Activated CD4-positive, alpha-beta T cell treated with anti-CD3 and anti-CD28 coated beads for 4 hours (primary cell): ENCODE measurements around the gene SIGLEC14.
"Not testable (repeated sequence)": the region's sequence is repeated elsewhere in the genome, so short reads cannot be mapped to it uniquely, and the experiment has no call there.

ENCODE experiments used
- DNase-seq, 2 donors: peaks; one replicate each; pipeline ENCODE4 v3.0.0-alpha.2; 2020

Gene SIGLEC14, protein sequence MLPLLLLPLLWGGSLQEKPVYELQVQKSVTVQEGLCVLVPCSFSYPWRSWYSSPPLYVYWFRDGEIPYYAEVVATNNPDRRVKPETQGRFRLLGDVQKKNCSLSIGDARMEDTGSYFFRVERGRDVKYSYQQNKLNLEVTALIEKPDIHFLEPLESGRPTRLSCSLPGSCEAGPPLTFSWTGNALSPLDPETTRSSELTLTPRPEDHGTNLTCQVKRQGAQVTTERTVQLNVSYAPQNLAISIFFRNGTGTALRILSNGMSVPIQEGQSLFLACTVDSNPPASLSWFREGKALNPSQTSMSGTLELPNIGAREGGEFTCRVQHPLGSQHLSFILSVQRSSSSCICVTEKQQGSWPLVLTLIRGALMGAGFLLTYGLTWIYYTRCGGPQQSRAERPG

DNA sequence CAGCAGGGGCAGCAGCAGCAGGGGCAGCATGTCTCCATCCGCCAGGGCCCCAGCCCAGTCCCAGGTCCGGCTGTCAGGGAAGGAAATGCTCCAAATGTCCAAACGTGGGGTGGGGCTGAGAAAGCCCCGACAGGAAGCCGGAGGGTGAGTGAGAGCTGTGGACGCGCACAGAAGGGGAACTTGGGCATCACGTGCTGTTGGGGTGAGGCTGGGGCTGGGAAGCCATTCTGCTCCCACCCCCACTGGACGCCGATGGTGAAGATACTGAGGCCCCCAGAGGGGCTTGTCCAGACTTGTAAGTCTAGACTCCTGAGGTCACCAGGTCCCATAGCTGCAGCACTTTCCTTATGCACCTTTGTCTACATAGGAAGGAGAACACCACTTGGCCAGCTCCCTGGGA, at the start of gene SIGLEC14:
Gene SIGLEC14, minus strand, starts transcription at position 96 of the 400 bp plus-strand sequence. Its CDS starts 66 bp downstream, at position 30.
- not testable (repeated sequence) for DNase-seq

- DNase-seq: no peak
Measured at GRCh38 chr19:51695702-51696315, 49.2 kb upstream of the SIGLEC14 start.

DNA sequence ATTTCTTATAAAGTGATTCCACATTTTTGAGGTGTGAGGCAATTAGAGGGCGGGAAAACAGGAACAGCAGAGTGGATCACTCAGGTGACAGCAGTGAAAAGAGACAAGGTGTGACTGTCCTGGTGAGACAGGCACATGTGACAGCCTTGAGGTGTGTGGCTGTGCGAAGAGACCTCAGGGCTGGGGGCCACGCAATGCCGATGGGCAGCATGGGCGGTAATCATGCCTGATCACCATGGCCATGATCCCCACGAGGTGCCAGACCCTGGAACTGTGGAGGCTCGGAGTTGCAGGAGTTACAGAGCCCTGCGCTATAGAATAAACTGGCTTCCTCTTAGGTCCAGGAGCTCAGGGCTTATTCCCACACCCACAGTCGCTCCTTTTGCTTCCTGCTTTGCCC, 48.5 kb upstream of the SIGLEC14 start:
- DNase-seq: no peak

DNA sequence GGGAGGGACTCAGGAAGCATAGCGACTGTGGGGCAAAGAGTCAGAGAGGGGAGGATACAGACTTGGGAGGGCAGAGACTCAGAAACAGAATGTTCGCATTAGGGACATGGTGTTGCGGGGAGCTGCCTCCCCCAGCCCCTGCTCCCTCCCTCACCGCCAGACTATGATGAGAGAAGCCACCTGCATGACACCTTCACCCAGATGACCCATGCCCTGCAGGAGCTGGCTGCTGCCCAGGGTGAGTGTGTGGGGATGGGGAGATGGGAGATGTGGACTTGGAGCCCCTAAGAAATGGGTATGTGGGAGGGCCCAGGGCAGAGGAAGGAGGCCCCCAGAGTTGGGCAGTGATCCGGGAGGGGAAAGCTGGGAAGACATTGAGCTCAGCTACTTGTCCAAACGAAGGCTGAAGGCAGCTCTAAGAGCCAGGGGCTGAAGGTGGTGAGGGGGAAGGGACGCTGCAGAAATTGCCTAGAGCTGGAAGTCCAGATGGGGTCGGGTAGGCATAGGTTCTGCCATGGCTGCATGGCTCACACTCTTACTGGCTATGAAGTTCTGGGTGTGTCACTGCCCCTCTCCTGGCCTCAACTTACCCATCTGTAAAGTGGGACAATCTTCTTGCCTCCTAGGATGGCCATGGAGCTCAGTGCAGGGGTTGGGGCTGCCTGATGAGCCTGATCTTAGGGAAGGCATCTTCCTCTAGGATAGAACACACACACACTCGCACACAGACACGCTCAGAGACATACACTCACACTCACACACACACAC, 47.9 kb upstream of the SIGLEC14 start:
- DNase-seq: no peak

DNA sequence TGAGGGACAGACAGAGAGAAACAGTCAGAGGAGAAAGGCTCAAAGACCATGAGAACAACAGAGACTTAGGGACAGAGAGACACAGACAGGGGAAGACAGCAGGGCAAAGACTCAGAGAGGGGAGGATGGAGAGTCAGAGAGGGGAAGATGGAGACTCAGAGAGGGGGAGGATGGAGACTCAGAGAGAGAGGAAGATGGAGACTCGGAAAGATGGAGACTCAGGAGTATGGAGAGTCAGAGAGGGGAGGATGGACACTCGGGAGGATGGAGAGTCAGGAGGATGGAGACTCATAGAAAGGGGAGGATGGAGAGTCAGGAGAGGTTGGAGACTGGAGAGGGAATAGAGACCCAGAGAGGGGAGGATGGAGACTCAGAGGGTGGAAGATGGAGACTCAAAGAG, 47.2 kb upstream of the SIGLEC14 start:
- DNase-seq: no peak

- DNase-seq: no peak
Measured at GRCh38 chr19:51693260-51693659, 46.6 kb upstream of the SIGLEC14 start, which contains the start of gene SPACA6. Gene SPACA6, plus strand, starts transcription at chr19:51693330. Its CDS starts 197 bp downstream, at chr19:51693527.

- no peak for DNase-seq
Measured at GRCh38 chr19:51692468-51692867, 45.8 kb upstream of the SIGLEC14 start.

GRCh38 chr19:51691584-51692428, 45.2 kb upstream of the SIGLEC14 start:
- DNase-seq: no peak

DNA sequence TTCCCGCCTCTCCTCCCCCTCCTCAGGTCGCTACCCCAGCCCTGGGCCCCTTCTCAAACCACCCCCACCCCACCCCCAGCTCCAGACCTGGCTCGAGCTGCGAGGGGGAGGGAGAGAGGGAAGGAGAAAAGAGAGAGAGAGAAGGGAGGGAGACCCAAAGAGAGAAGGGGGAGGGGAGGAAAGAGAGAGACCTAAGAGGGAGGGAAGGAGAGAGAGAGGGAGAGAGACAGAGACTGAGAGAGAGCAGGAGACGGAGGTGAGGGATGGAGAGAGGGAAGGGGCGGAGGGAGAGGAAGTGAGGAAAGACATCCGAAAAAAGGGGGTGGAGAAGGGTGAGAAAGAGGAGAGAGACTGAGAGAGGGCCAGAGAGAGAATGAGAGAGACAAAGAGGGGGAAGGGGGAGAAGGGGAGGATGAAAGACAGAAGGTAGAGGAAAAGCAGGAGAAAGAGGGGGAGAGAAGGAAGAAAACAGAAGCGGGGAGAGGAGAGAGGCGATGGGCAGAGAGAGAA, 44.5 kb upstream of the SIGLEC14 start:
- DNase-seq: no peak

- DNase-seq: peak; percentile 66 to 68
Measured at GRCh38 chr19:51690454-51691073, 43.9 kb upstream of the SIGLEC14 start.

- DNase-seq: no peak
Measured at GRCh38 chr19:51689751-51690453, 43.3 kb upstream of the SIGLEC14 start.

DNA sequence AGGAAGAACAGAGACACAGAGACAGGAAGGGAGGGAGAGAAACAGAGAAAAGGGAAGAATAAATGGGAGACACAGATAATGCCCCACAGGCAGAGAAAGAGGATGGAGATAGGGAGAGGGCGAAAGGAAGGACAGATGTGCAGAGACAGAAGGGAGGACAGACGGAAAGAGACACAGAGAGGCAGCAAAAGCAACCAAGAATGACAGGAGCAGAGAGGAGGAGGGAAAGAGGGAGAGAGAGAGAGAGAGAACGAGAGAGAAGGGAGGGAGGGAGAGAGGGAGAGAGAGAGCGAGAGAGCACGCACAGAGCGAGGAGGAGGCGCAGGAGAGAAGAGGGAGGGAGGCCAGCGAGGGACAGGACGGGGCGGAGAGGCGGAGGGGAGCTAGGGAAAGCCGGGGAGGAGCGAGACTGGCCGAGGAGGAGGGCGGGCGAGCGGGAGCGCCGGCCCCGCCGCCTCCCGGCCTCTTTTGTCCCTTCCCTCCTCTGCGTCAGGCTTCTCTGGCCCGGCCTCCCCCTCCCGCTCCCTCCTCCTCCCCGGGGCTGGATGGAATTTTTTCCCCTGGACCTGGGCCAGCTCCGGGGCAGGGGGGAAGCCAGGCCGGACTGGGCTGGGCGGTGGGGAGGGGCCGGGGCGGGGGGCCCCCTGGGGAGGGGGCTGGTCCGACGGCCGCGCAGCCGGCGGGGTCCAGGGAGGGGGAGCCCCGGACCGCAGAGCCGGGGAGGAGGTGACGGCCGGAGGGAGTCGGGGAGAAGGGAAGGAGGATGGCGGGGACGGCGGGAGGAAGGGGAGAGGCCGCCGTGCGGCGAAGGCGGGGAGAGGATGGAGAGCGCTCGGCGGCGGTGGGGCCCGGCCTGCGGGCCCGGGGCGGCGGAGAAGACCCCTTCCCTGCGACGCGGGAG, 42.3 kb upstream of the SIGLEC14 start:
- DNase-seq: peak in 1 of 2 donors; percentile 20

DNA sequence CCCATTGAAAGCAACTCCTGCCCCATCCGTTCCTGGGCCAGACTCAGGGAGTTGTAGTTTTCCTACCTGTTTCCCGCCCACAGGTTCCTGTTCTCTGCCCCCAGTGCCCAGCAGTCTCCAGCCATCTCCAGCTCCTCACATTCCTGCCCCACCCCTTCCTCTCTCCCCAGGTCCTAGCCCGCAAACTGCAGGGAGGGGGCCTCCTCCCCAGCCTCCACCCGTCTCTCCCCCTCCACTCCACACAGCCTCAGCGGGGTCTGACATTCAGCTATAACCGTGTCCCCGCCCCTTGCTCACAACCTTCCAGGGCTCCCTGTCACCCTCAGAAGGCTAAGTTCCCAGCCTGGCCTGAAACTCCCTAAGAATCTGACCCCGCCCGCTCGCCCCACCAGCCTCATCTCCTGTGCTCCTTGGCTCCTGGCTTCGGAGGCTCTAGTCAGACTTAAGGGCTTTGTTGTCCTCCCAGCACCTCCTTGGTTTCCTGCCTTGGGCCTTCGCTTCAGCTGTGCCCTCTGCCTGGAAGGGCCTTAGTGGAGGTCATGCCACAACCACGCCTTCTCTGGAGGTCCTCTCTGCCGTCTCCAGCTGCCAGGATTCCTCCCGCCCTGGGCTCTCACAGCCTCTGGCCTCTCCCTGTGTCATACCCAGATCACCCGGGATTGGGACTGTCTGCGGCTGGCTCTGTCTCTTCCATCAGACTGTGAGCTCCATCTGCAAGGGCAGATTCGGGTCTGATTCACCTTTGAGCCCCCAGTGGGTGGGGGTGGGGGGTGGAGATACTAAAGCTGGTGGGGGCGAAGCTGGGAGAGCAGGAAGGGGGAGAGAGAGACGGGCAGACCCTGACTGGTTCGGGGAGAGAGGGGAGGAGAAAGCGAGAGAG, 41.4 kb upstream of the SIGLEC14 start:
- DNase-seq: no peak

- DNase-seq: no peak
Measured at GRCh38 chr19:51686171-51686570, 39.5 kb upstream of the SIGLEC14 start.

- no peak for DNase-seq
Measured at GRCh38 chr19:51681286-51681941, 34.8 kb upstream of the SIGLEC14 start.

DNA sequence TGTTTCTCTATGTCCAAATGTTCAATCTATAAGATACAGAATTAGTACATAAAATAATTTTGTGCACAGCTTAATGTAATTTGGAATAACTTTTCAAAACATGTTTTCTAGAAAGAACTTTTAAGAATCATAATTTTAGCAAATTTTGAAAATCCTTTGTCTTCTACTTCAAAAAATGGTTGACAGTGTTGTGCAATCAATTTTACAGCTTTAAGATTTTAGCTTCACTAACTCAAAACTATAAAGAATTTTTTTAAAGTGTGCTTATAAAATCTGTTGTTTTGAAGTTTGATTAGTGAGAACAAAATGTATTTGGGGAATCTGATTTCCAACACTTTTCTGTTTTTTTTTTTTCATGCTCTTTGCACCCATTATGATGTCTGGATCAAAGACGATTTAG, 33.8 kb upstream of the SIGLEC14 start:
- no peak for DNase-seq

GRCh38 chr19:51676566-51677083, 30.0 kb upstream of the SIGLEC14 start:
- DNase-seq: no peak

DNA sequence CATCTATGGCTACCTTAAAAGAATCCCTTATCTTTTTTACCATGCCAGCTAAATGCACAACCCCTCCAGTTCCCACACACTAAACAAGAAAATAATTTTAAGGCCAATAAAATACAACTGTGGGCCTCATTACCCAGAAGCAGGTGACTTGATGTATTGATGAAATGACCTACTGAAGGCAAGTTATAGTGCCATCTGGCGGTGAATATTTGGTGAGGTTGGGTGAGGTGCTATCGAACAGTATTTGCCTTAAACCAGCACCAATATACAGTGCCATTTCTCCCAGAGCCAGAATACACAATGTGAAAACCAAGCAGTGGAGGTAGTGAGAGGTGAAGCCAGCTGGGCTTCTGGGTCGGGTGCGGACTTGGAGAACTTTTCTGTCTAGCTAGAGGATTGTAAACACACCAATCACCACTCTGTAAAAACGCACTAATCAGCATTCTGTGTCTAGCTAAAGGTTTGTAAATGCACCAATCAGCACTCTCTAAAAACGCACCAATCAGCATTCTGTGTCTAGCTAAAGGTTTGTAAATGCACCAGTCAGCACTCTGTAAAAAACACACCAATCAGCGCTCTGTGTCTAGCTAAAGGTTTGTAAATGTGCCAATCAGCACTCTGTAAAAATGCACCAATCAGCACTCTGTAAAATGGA, 29.4 kb upstream of the SIGLEC14 start:
- DNase-seq: not testable (repeated sequence)
